Activated CD4-positive, alpha-beta T cell treated with anti-CD3 and anti-CD28 coated beads for 48 hours (primary cell): ENCODE measurements around the gene CDH10.

ENCODE experiments used
- DNase-seq: peaks from one replicate; pipeline ENCODE4 v3.0.0-alpha.2; 2020

The CDH10 gene

GRCh38 chr5:24595329-24595728, 49.4 kb downstream of the CDH10 start:
- no peak for DNase-seq

- no peak for DNase-seq
These were observed 53.4 kb downstream of the CDH10 start for GRCh38 chr5:24591426-24591825.

GRCh38 chr5:24589566-24589965, 55.2 kb downstream of the CDH10 start:
- DNase-seq = no peak

GRCh38 chr5:24585751-24586150, 59.0 kb downstream of the CDH10 start:
- no peak for DNase-seq

- DNase-seq = no peak
These were observed 73.5 kb downstream of the CDH10 start for GRCh38 chr5:24571302-24571701.

GRCh38 chr5:24566933-24567332, 77.8 kb downstream of the CDH10 start:
- no peak for DNase-seq

GRCh38 chr5:24555229-24555628, 89.5 kb downstream of the CDH10 start:
- DNase-seq = no peak

- DNase-seq = no peak
These were observed 97.6 kb downstream of the CDH10 start for GRCh38 chr5:24547132-24547531.

GRCh38 chr5:24539613-24540012, 105.2 kb downstream of the CDH10 start:
- DNase-seq = no peak

GRCh38 chr5:24538346-24538745, 106.4 kb downstream of the CDH10 start:
- DNase-seq = no peak

- DNase-seq = no peak
These were observed 109.1 kb downstream of the CDH10 start for GRCh38 chr5:24535646-24536045.

- no peak for DNase-seq
These were observed 113.9 kb downstream of the CDH10 start for GRCh38 chr5:24530906-24531305.

GRCh38 chr5:24525414-24525813, 119.4 kb downstream of the CDH10 start:
- DNase-seq = no peak

GRCh38 chr5:24512423-24512822, 132.4 kb downstream of the CDH10 start:
- no peak for DNase-seq

GRCh38 chr5:24510523-24510988, 134.2 kb downstream of the CDH10 start:
- no peak for DNase-seq

GRCh38 chr5:24509943-24510342, 134.8 kb downstream of the CDH10 start:
- DNase-seq = no peak

- DNase-seq = no peak
These were observed 139.5 kb downstream of the CDH10 start for GRCh38 chr5:24505258-24505657.

- DNase-seq = no peak
These were observed 147.1 kb downstream of the CDH10 start for GRCh38 chr5:24497591-24498157.

GRCh38 chr5:24497145-24497544, 147.6 kb downstream of the CDH10 start:
- DNase-seq = no peak

GRCh38 chr5:24496268-24496667, 148.5 kb downstream of the CDH10 start:
- no peak for DNase-seq

- DNase-seq = no peak
These were observed 152.5 kb downstream of the CDH10 start for GRCh38 chr5:24492229-24492628.

- no peak for DNase-seq
These were observed 153.3 kb downstream of the CDH10 start for GRCh38 chr5:24491490-24491889.

GRCh38 chr5:24487368-24488229, 157.2 kb downstream of the CDH10 start:
- DNase-seq = no peak

- DNase-seq = no peak
These were observed 163.8 kb downstream of the CDH10 start for GRCh38 chr5:24480952-24481351.

GRCh38 chr5:24477958-24478357, 166.8 kb downstream of the CDH10 start:
- no peak for DNase-seq
